Measurements from ENCODE around the gene CTNNAL1. TPM values are rescaled to one million over a fixed set of nuclear protein-coding genes. Genes with fewer than 3 reads are reported as not detected.

CTNNAL1 gene
- total and polyA plus RNA-seq, 2 of the 8 experiments (the other 6 are each of a cell fraction or from before 2014, with no cell fraction given), result 23.2 to 66.1 TPM

- Histone ChIP-seq H3K4me2 (ENCODE audit: insufficient read depth in 1 of 2, low read depth in 2 of 2, low read length in 2 of 2) (no peak overlapping the region), H3K4ac (replicated peaks; ENCODE audit: insufficient read length, low read depth, low read length) (no peak overlapping the region), H4K91ac (replicated peaks; ENCODE audit: insufficient read length, low read length) (no peak overlapping the region), H3K18ac (ENCODE audit: extremely low read depth, low read length) (no peak overlapping the region), H3K79me1 (ENCODE audit: low read depth, low read length) (no peaks in the 10 kb centered on the region; the same call in 1 of the 2 replicates), H4K5ac (ENCODE audit: insufficient read length, low read depth, low read length) (no peak overlapping the region), H4K8ac (ENCODE audit: extremely low read depth, insufficient read depth, low read length) (no peak overlapping the region), H3K9me3 (ENCODE audit: insufficient read depth in 2 of 2, low read depth in 1 of 2, low read length in 1 of 2) (no peaks in the 10 kb centered on the region), H3K36me3 (ENCODE audit: control insufficient read depth in 2 of 4, insufficient read depth in 4 of 4, low read length in 3 of 4) (peaks cover 0 to 20% (median 6%) of the 10 kb centered on the region in 4 experiments; a peak in 6 of 8 replicates), H3K23ac (ENCODE audit: insufficient read length) (no peak overlapping the region), H4K20me1 (replicated peaks in 1 of 2; ENCODE audit: control insufficient read depth in 1 of 2, insufficient read depth in 2 of 2, low read length in 2 of 2) (no peaks in the 10 kb centered on the region), H2BK12ac (ENCODE audit: low read depth, low read length) (no peak overlapping the region), H3K23me2 (ENCODE audit: low read depth, low read length) (no peaks in the 10 kb centered on the region), H2AFZ (ENCODE audit: low read length) (no peak overlapping the region), H2AK5ac (ENCODE audit: low read depth, low read length) (no peak overlapping the region), H2BK120ac (replicated peaks; ENCODE audit: low read depth, low read length) (no peak overlapping the region), H3K4me3 (ENCODE audit: extremely low read depth in 1 of 4, insufficient read depth in 2 of 4, low read depth in 3 of 4, low read length in 4 of 4) (no peak overlapping the region), H3K79me2 (ENCODE audit: control insufficient read depth in 1 of 2, insufficient read depth in 2 of 2, low read length in 2 of 2) (no peaks in the 10 kb centered on the region), H2BK15ac (ENCODE audit: low read length) (no peak overlapping the region), H3K9ac (replicated peaks in 1 of 4; ENCODE audit: extremely low read depth in 1 of 4, low read depth in 3 of 4, low read length in 3 of 4) (no peak overlapping the region), H3K56ac (replicated peaks; ENCODE audit: insufficient read length, low read depth, low read length) (no peak overlapping the region), H3K4me1 (replicated peaks in 1 of 4; ENCODE audit: control insufficient read depth in 3 of 4, insufficient read depth in 4 of 4, low read length in 3 of 4) (no peaks in the 10 kb centered on the region), H2BK5ac (ENCODE audit: low read depth, low read length) (no peak overlapping the region), H3K27ac (ENCODE audit: low read depth, low read length) (no peak overlapping the region), H3K27me3 (replicated peaks in 1 of 4; ENCODE audit: control insufficient read depth in 3 of 4, extremely low read depth in 1 of 4, insufficient read depth in 3 of 4, low read length in 3 of 4) (peaks cover 0 to 1% (median 0%) of the 10 kb centered on the region in 4 experiments; a peak in 1 of 7 replicates), H3K14ac (ENCODE audit: insufficient read length) (no peak overlapping the region), H2BK20ac (ENCODE audit: low read length) (no peak overlapping the region)
- ChIA-PET POLR2A (ENCODE audit: partially characterized antibody) (interaction anchor here (0.6 kb wide), 1 partner anchor 21 kb away, joined by 7 read pairs; no protein-coding TSS in a partner anchor), CTCF (ENCODE audit: partially characterized antibody) (no interaction called here)
- FAIRE-seq (no peak), DNase-seq (ENCODE audit: low read depth in 1 of 2, low spot score in 2 of 2) (no peak)
- TF ChIP-seq JUND (IDR thresholded peaks at IDR 0.05; ENCODE audit: low read length) (no peak), SRF (IDR thresholded peaks at IDR 0.05; ENCODE audit: low read depth, low read length) (no peak), RAD21 (IDR thresholded peaks at IDR 0.05 in 1 of 2, conservative IDR thresholded peaks at IDR 0.05 in 1 of 2; ENCODE audit: low read depth in 2 of 2, low read length in 2 of 2) (no peak), HDAC2 (IDR thresholded peaks at IDR 0.05; ENCODE audit: borderline replicate concordance in 1 of 2, low read depth in 2 of 2, low read length in 2 of 2) (no peak), HDAC6 (IDR thresholded peaks at IDR 0.05; ENCODE audit: low read depth, low read length) (no peak), EGR1 (IDR thresholded peaks at IDR 0.05; ENCODE audit: borderline replicate concordance, low read depth, low read length) (no peak), YY1 (IDR thresholded peaks at IDR 0.05; ENCODE audit: low read depth, low read length) (no peak), GABPA (IDR thresholded peaks at IDR 0.05; ENCODE audit: borderline replicate concordance, insufficient read depth, low read length) (no peak)
- 94% methylated on average over 5 of the region's 5 CpGs; no CpG with 5 or more reads in 1 of the 2 experiments for WGBS, 2 experiments (ENCODE audit: extremely low coverage in 1 of 2, insufficient coverage in 1 of 2, insufficient read length in 1 of 2, insufficient replicate concordance in 2 of 2, low coverage in 1 of 2, low lambda C conversion rate in 2 of 2, missing lambda C conversion rate in 1 of 2)
These were observed 21.8 kb downstream of the CTNNAL1 start for GRCh38 chr9:108991479-108991878.
